Astrocyte (in vitro differentiated cells and primary cell): ENCODE data around the gene NR3C1.

Source experiments
- CTCF ChIP-seq: IDR thresholded peaks from 2 replicates; pipeline ENCODE4 v1.5.1; 2011; ENCODE audit warnings: low read depth, mild to moderate bottlenecking, inconsistent platforms, low read length, moderate library complexity; ENCODE audit not compliant: insufficient read depth
- EZH2 ChIP-seq: IDR thresholded peaks from 2 replicates; pipeline ENCODE4 v1.6.1; 2012; ENCODE audit warnings: mild to moderate bottlenecking, low read length, inconsistent platforms; ENCODE audit not compliant: insufficient read depth

DNA sequence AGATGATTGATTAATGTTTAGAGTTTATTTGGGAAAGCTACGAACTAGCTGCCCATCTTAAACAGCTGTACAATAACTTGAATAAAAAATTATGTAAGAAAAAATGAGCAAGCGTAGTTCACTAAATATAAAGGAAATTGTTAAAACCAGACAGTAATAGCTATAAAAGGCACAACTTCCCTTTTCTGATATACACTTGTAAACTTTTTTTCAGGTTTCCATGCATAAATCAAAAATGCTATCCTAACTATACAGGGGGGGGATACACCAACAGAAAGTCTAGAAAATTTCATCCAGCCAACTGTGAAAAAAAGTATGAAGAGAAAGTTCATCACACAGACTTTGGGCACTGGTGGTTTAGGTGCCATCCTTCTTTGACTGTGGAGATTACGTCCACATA lies 122.3 kb downstream of the NR3C1 start:
- TF ChIP-seq EZH2 (no peak), CTCF (no peak)
